Caco-2 (cell line): Measurements from ENCODE around the gene CDKN1A. TPM values are rescaled to one million over a fixed set of nuclear protein-coding genes. Genes with fewer than 3 reads are reported as not detected.

Experiments
- BruUV-seq: library from RNA; stranded (reverse); fragments of 400-500 nt; replicated peaks from 2 replicates; lab custom pipeline; 2021; lab: Mats Ljungman, UMichigan
- CTCF ChIA-PET: fragments of 300-600 bp; sonication (Branson Sonifier 250); formaldehyde crosslinking; loops from one replicate; lab custom pipeline; 2022; ENCODE audit warnings: antibody characterized with exemption; lab: Charles Lee
- POLR2A ChIA-PET: fragments of 300-600 bp; sonication (Branson Sonifier 250); formaldehyde crosslinking; loops from one replicate; lab custom pipeline; 2022; ENCODE audit warnings: antibody characterized with exemption; lab: Charles Lee
- DNase-seq, 2 experiments: peaks; one replicate each; pipeline versions ENCODE4 v3.0.0 to v3.0.0-alpha.2; 2020 to 2022
- H3K27me3 ChIP-seq: replicated peaks from 2 replicates; pipeline ENCODE4 v1.6.0; 2011; ENCODE audit warnings: low read length; ENCODE audit not compliant: control insufficient read depth, insufficient read depth
- H3K36me3 ChIP-seq: 2 replicates; pipeline ENCODE4 v1.5.1; 2011; ENCODE audit warnings: low read length; ENCODE audit not compliant: control insufficient read depth, insufficient read depth
- H3K4me1 ChIP-seq: fragments of 250-450 bp; sonication (Bioruptor Pico); 2 replicates; pipeline ENCODE4 v1.5.1; 2020; ENCODE audit warnings: mild to moderate bottlenecking
- H3K4me3 ChIP-seq: 2 replicates; pipeline ENCODE4 v1.5.1; 2011; ENCODE audit warnings: low read depth, mild to moderate bottlenecking, control low read depth, low read length
- H3K9me3 ChIP-seq: fragments of 250-450 bp; sonication (Bioruptor Pico); 2 replicates; pipeline ENCODE4 v1.5.1; 2020; ENCODE audit warnings: mild to moderate bottlenecking, moderate library complexity
- H3K27ac Mint-ChIP-seq: one replicate; pipeline ENCODE4 v1.8.0; 2022; ENCODE audit warnings: mixed read lengths; ENCODE audit not compliant: unreplicated experiment
- H3K27me3 Mint-ChIP-seq: one replicate; pipeline ENCODE4 v1.8.0; 2022; ENCODE audit warnings: mixed read lengths; ENCODE audit not compliant: insufficient read depth, unreplicated experiment
- H3K36me3 Mint-ChIP-seq: one replicate; pipeline ENCODE4 v1.8.0; 2022; ENCODE audit warnings: mild to moderate bottlenecking, mixed read lengths; ENCODE audit not compliant: insufficient read depth, unreplicated experiment
- H3K4me1 Mint-ChIP-seq: one replicate; pipeline ENCODE4 v1.8.0; 2022; ENCODE audit warnings: low read depth, mixed read lengths; ENCODE audit not compliant: unreplicated experiment
- H3K4me3 Mint-ChIP-seq: one replicate; pipeline ENCODE4 v1.8.0; 2022; ENCODE audit warnings: mild to moderate bottlenecking, moderate library complexity, mixed read lengths; ENCODE audit not compliant: unreplicated experiment
- H3K9me3 Mint-ChIP-seq: one replicate; pipeline ENCODE4 v1.8.0; 2022; ENCODE audit warnings: mixed read lengths; ENCODE audit not compliant: unreplicated experiment
- intact Hi-C: fragments of 100-400 bp; cut with micrococcal nuclease; formaldehyde crosslinking; loops from one replicate; pipeline ENCODE4 v1.10.0; 2022; ENCODE audit not compliant: unreplicated experiment
- total RNA-seq: library from RNA; stranded (reverse); gene quantifications from 2 replicates; pipeline ENCODE4 v1.2.3, GENCODE V29; 2022
- TF ChIP-seq, protein P1 (sequence below), 2 experiments: fragments of 200-600 bp in 1 of 2; IDR thresholded peaks; 1 replicate in 1 of 2; 2 replicates in 1 of 2; pipeline versions ENCODE4 v1.5.1 to v1.8.0; 2011 to 2022; ENCODE audit warnings: antibody characterized with exemption in 1 of 2, control low read depth in 1 of 2, inconsistent platforms in 1 of 2, low read depth in 1 of 2, low read length in 1 of 2, mild to moderate bottlenecking in 1 of 2, moderate library complexity in 1 of 2; ENCODE audit not compliant: insufficient read depth in 1 of 2, severe bottlenecking in 1 of 2, unreplicated experiment in 1 of 2

Gene CDKN1A
- total RNA-seq, 1 experiment from 2014 or later, result 3.0 TPM

DNA sequence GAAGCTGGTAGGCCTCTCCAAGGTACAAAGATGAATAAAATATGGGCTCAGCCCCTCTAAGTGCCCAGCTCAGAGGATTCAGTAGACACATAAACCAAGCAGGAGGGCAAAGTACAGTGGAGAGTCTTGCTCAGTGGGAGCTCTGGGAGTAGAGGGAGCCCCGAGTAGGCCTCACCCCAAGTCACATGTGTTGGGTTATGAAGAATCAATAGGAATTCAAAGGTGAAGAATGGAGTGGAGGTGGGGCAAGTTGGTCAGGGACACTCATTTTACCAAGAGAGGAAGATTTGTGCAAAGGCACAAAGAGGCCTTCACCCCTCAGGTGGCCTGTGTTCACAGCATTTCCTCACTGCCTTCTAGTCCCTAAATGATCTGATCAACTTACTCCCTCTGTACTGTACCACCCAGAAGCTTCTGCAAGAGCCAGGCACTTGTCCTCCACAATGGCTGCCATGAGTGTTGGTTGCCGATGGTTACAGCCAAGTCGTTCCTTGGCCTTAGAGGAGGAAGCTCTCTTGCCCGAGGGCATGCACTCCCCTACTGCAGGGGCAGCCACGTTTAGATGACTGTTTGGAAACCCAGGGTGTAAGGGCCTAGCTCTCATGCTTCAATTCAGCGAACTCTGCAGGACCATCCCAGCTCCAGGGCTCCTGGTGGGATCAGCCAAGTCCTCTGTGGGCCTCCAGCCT, 6.7 kb upstream of the CDKN1A start:
- no TSS peak for BruUV-seq
- no peaks in the 10 kb centered on the region for H3K27me3 Mint-ChIP-seq
- H3K27ac Mint-ChIP-seq, result no peak overlapping the region
- no peaks in the 10 kb centered on the region for H3K27me3 ChIP-seq
- no peaks in the 10 kb centered on the region for H3K9me3 Mint-ChIP-seq
- no peaks in the 10 kb centered on the region for H3K36me3 ChIP-seq
- ChIA-PET POLR2A (no interaction called here), CTCF (interaction anchor here (0.5 to 0.7 kb wide), 2 partner anchors 29 to 80 kb away, joined by 3 read pairs; no protein-coding TSS in a partner anchor)
- intact Hi-C loops, result no loop called here
- H3K4me3 ChIP-seq, result no peak overlapping the region
- H3K4me1 Mint-ChIP-seq, result peaks cover under 1% of the 10 kb centered on the region
- DNase-seq, result no peak
- H3K9me3 ChIP-seq, result no peaks in the 10 kb centered on the region
- TF ChIP-seq, protein P1, sequence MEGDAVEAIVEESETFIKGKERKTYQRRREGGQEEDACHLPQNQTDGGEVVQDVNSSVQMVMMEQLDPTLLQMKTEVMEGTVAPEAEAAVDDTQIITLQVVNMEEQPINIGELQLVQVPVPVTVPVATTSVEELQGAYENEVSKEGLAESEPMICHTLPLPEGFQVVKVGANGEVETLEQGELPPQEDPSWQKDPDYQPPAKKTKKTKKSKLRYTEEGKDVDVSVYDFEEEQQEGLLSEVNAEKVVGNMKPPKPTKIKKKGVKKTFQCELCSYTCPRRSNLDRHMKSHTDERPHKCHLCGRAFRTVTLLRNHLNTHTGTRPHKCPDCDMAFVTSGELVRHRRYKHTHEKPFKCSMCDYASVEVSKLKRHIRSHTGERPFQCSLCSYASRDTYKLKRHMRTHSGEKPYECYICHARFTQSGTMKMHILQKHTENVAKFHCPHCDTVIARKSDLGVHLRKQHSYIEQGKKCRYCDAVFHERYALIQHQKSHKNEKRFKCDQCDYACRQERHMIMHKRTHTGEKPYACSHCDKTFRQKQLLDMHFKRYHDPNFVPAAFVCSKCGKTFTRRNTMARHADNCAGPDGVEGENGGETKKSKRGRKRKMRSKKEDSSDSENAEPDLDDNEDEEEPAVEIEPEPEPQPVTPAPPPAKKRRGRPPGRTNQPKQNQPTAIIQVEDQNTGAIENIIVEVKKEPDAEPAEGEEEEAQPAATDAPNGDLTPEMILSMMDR (IDR thresholded peaks at IDR 0.05; ENCODE audit: insufficient read depth in 1 of 2, low read depth in 1 of 2, low read length in 1 of 2, severe bottlenecking in 1 of 2, unreplicated experiment in 1 of 2), result no peak
- no peaks in the 10 kb centered on the region for H3K36me3 Mint-ChIP-seq
- H3K4me3 Mint-ChIP-seq, result no peak overlapping the region
- no peaks in the 10 kb centered on the region for H3K4me1 ChIP-seq

DNA sequence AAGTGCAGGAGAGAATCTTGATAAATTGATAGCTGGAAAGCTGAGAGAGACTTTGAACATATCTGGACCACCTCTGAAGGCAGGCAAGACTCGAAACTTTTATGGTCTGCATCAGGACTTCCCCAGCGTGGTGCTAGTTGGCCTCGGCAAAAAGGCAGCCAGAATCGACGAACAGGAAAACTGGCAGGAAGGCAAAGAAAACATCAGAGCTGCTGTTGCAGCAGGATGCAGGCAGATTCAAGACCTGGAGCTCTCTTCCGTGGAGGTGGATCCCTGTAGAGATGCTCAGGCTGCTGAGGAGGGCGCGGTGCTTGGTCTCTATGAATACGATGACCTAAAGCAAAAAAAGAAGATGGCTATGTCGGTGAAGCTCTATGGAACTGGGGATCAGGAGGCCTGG, 4.6 kb upstream of the CDKN1A start:
- Histone ChIP-seq H3K4me1 (peaks cover 9% of the 10 kb centered on the region), H3K36me3 (no peaks in the 10 kb centered on the region), H3K4me3 (no peak overlapping the region), H3K9me3 (no peaks in the 10 kb centered on the region), H3K27me3 (no peaks in the 10 kb centered on the region)
- no peaks in the 10 kb centered on the region for H3K9me3 Mint-ChIP-seq
- no TSS peak for BruUV-seq
- no peak overlapping the region for H3K27ac Mint-ChIP-seq
- ChIA-PET POLR2A (no interaction called here), CTCF (no interaction called here)
- no peaks in the 10 kb centered on the region for H3K36me3 Mint-ChIP-seq
- no peak overlapping the region for H3K4me3 Mint-ChIP-seq
- H3K4me1 Mint-ChIP-seq, result peaks cover 21% of the 10 kb centered on the region
- intact Hi-C loops, result no loop called here
- TF ChIP-seq, protein P1 (IDR thresholded peaks at IDR 0.05; ENCODE audit: insufficient read depth in 1 of 2, low read depth in 1 of 2, low read length in 1 of 2, severe bottlenecking in 1 of 2, unreplicated experiment in 1 of 2), result no peak
- H3K27me3 Mint-ChIP-seq, result no peaks in the 10 kb centered on the region
- DNase-seq, result no peak

DNA sequence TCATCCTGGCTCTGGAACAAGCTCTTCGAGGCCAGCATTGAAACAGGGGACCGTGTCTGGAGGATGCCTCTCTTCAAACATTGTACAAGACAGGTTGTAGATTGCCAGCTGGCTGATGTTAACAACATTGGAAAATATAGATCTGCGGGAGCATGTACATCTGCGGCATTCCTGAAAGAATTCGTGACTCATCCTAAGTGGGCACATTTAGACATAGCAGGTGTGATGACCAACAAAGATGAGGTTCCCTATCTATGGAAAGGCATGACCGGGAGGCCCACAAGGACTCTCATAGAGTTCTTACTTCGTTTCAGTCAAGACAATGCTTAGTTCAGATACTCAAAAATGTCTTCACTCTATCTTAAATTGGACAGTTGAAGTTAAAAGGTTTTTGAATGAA, 3.6 kb upstream of the CDKN1A start:
- Mint-ChIP-seq H3K36me3 (peaks cover 1% of the 10 kb centered on the region), H3K4me3 (no peak overlapping the region), H3K27ac (no peak overlapping the region), H3K4me1 (peaks cover 21% of the 10 kb centered on the region), H3K27me3 (no peaks in the 10 kb centered on the region), H3K9me3 (no peaks in the 10 kb centered on the region)
- ChIA-PET CTCF (no interaction called here), POLR2A (interaction anchor here (0.6 kb wide), 1 partner anchor 78 kb away, joined by 3 read pairs; no protein-coding TSS in a partner anchor)
- no peak overlapping the region for H3K4me3 ChIP-seq
- no peaks in the 10 kb centered on the region for H3K36me3 ChIP-seq
- intact Hi-C loops, result no loop called here
- DNase-seq, result no peak
- TF ChIP-seq, protein P1 (IDR thresholded peaks at IDR 0.05; ENCODE audit: insufficient read depth in 1 of 2, low read depth in 1 of 2, low read length in 1 of 2, severe bottlenecking in 1 of 2, unreplicated experiment in 1 of 2), result no peak
- no TSS peak for BruUV-seq
- H3K9me3 ChIP-seq, result no peaks in the 10 kb centered on the region
- no peaks in the 10 kb centered on the region for H3K27me3 ChIP-seq
- H3K4me1 ChIP-seq, result peaks cover 9% of the 10 kb centered on the region
